GM18861 (cell line): Measurements from ENCODE around the gene KIAA2012.
"Not testable (repeated sequence)": the region's sequence is repeated elsewhere in the genome, so short reads cannot be mapped to it uniquely, and the experiment has no call there.

Experiments used
- ATAC-seq: cut with Tn5 transposase; IDR thresholded peaks from one replicate; pipeline ENCODE4 v1.9.1; 2021; ENCODE audit not compliant: unreplicated experiment

The KIAA2012 gene

DNA sequence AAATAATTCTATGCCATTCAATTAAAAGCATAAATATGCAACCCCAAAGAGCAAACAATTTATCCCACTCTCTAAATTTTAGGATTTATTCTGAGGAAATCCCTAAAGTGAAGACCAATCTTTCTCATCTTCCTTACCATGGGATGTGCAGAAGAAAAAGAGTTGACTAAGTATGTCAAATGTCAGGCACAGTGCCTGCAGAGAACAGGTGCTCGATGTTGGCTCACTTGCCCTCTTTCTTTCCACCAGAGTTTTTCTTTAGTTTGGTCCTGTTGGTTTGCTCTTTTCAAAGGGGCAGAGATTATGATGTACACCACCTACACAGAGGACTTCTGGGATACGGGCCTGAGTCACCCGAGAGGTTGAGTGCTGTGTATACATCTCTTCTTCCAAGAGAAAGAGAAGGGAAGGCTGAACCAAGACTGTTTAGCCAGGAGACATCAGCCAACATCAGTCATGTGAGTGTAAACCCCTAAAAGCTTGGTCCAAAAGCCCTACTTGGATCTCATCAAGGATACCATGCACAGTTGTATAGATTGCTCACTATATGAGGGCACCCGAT, 113.7 kb downstream of the KIAA2012 start:
- ATAC-seq = no peak

DNA sequence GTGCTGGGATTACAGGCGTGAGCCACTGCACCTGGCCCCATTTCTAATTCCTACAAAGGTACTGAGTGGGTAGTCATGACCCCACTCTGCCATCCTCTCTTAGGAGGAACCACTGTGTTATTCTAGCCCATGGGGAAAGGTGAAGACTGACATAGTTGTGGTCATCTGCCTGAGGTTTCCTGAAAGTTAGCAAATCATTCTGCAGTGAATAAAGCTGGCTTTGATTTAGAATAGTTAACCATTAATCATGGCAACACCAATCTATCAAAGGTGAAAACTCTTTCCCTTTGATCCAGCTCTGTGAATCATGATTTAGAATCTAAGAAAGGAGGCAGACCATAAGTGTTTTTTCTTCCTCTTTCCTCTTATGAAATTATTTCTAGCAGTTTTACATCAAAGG, 114.5 kb downstream of the KIAA2012 start:
- no peak for ATAC-seq

DNA sequence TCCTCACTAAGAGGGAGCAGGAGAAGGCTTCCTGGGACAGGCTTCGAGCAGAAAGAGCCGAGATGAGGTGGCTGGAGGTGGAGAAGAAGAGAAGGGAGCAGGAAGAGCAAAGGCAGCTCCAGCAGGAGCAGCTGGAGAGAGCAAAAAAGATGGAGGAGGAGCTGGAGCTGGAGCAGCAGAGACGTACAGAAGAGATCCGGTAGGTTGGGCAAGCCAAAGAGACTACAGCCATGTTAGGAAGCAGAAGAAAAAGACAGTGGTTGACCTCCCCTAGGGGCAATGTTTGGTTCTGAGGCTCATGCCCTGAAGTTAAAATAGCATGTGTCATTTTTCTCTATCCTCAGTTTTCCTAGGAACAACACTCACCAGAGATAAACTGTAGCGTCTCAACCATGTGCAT, 120.2 kb downstream of the KIAA2012 start:
- no peak for ATAC-seq

- ATAC-seq = no peak
Observed at GRCh38 chr2:202193881-202194353, 120.9 kb downstream of the KIAA2012 start.

- no peak for ATAC-seq
Observed at GRCh38 chr2:202194418-202194817, 121.4 kb downstream of the KIAA2012 start.

DNA sequence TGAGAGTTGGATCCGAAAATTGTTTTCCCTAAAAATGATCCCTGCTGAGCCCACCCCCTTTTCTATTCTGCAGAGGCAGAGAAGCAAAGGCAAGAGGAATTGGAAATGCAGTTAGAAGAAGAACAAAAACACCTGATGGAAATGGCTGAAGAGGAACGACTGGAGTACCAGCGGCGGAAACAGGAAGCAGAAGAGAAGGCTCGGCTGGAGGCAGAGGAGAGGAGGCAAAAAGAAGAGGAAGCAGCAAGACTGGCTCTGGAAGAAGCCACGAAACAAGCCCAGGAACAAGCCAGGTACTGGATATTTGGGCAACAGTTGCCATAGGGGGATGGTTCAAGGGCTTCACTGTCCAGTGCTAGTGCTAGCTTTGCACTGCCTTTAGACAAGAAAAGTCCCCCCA, 123.7 kb downstream of the KIAA2012 start:
- no peak for ATAC-seq

DNA sequence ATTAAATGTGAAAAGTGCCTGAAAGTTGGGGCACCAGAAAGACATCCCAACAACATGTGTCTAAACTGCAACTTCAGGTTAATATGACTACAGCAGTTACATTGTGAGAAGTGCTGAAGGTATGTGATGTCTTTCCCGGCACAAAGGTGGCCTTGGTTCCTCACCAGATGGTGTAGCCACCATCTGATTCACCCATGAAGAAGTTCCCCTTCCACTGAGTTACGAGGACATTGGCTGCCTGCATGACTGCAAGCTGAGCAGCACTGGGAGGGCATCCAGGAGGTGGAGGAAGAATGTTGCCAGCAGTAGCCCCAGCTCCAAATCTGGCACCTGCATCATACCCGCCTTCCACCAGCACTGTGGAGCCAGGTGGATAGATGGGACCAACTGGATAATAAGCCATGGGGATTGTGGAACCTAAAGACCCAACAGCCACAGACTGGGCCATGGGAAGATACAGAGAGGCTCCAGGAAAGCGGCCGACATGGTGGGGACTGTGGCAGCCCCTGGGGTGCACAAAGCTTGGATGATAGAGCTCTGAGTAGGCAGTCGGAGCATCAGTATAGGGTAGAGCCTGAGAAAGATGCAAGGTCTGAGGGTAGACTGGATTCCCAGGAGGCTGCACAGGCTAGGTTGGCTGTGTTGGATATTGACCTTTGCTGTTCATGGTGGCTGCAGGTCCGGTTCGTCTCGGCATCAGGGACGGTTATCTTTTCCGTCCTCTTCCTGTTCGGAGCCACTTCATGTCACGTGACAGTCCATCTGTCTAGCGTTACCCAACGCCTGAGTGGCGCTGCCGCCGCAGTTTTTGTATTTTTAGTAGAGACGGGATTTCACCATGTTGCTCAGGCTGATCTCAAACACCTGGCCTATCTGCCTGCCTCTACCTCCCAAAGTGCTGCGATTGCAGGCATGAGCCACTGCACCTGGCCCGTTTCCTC, 128.4 kb downstream of the KIAA2012 start:
- no peak for ATAC-seq

DNA sequence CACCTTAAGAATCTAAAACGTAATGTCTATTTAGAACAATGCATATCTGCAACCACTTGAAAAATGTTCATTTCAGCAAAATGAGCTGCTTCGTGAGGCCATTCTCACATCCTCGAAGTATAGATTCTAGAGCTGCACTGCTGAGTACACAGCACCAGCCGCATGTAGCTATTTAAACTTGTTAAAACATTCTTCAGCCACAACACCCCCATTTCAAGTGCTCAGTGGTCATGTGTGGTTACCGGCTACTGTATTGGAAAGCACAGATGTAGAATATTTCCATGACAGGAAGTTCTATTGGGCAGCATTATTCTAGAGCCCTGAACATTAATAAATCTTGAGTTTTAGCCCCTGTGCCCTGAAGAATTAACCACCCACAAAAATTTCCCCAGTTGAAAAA, 130.3 kb downstream of the KIAA2012 start:
- no peak for ATAC-seq

GRCh38 chr2:202204855-202205254, 131.8 kb downstream of the KIAA2012 start:
- no peak for ATAC-seq

GRCh38 chr2:202208526-202208925, 135.5 kb downstream of the KIAA2012 start:
- no peak for ATAC-seq

GRCh38 chr2:202215179-202215578, 142.1 kb downstream of the KIAA2012 start:
- ATAC-seq = no peak

DNA sequence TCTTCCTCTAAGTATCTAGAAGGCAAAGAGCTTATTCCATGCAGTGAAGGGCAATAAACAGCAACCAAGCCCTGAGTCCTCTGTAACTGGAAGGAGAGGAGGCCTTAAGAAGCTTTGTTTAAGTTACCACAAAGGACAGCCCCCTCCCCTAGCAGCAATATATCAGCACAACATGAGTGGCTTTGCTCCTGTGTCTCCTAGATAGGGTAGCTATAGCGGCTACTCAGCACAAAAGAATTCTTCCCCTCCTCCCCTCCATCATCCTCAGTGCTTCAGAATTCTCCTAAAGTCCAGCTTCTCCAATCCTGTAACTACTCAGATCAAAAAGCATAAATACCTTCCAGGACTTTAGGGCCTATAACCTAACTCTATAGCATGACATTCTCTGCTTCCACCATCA, 148.8 kb downstream of the KIAA2012 start:
- no peak for ATAC-seq

- ATAC-seq = peak; percentile 8
Observed at GRCh38 chr2:202237787-202238233, 164.8 kb downstream of the KIAA2012 start.

GRCh38 chr2:202238234-202239197, 165.5 kb downstream of the KIAA2012 start, which contains the start of gene SUMO1:
TSS of gene SUMO1 (minus strand) at chr2:202238597. CDS start at chr2:202238451, 146 bp downstream.
- ATAC-seq = peak; percentile 95

DNA sequence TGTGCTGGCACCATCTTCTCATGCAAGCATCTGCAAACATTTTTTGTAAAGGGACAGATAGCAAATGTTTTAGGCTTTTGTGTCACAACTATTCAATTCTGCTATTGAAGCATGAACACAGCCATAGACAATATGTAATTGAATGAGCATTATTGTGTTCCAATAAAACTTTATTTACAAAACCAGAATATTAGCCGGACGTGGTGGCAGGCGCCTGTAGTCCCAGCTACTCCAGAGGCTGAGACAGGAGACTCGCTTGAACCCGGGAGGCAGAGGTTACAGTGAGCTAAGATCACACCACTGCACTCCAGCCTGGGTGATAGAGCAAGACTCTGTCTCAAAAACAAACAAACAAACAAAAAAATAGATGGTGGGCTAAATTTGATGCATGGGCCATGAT, 174.7 kb downstream of the KIAA2012 start:
- ATAC-seq = not testable (repeated sequence)

DNA sequence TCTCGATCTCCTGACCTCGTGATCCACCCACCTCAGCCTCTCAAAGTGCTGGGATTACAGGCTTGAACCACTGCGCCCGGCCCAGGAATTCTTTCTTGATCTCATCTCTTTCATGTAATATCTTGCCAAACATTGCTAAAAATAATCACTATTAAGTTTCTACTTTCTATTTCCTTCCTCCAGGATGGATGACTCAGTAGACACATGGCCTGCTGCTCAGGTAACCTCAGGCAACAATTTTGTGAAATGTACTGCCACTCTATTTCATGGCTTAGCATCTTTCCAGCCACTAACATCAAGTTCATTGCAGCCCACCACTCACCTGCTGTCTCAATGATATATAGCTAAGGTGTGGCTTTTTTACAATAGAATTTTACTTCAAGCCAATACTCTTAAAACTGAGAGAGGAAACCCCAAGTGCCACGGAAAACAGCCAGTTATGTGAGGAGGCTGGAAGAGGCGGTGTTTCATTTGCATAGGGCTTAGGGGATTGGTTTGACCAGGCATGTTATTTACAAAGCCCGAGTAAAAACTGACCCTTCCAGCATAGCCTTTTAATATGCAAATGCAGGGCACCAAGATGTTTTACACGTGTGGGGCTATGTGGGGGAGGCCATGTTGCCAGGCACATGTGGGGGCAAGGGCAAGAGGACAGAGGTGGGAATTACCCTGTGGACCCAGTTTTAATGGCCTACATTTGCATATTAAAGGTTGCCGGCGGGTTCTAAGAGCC, 176.6 kb downstream of the KIAA2012 start:
- no peak for ATAC-seq

- no peak for ATAC-seq
Observed at GRCh38 chr2:202251494-202251893, 178.4 kb downstream of the KIAA2012 start.
